OCI-LY3 (cell line): Measurements from ENCODE around the gene LACC1.

ENCODE experiments used
- H2AFZ ChIP-seq: fragments of 200-600, 300-600 bp; shearing (Covaris generic); 2 replicates; pipeline ENCODE4 v1.6.0; 2014; ENCODE audit warnings: antibody characterized with exemption, low read depth, low read length
- H3K27ac ChIP-seq: fragments of 200-600, 300-600 bp; sonication (generic); 2 replicates; pipeline ENCODE4 v1.5.1; 2014; ENCODE audit warnings: mild to moderate bottlenecking, low read length, moderate library complexity, mixed read lengths
- H3K27me3 ChIP-seq: fragments of 200-600, 300-600 bp; sonication (generic); 2 replicates; pipeline ENCODE4 v1.6.1; 2014; ENCODE audit warnings: low read depth, low read length, mixed read lengths
- H3K36me3 ChIP-seq: fragments of 200-600, 300-600 bp; sonication (generic); replicated peaks from 2 replicates; pipeline ENCODE3; 2014; ENCODE audit warnings: low read depth, low read length, mixed read lengths
- H3K4me1 ChIP-seq: fragments of 300-600, 200-600 bp; sonication (generic); 2 replicates; pipeline ENCODE4 v1.6.1; 2014; ENCODE audit warnings: low read length, mixed read lengths
- H3K4me2 ChIP-seq: fragments of 200-600, 300-600 bp; sonication (generic); 2 replicates; pipeline ENCODE4 v1.6.1; 2014; ENCODE audit warnings: low read length, mixed read lengths
- H3K4me3 ChIP-seq: fragments of 300-600, 200-600 bp; sonication (generic); 2 replicates; pipeline ENCODE4 v1.5.1; 2014; ENCODE audit warnings: antibody characterized with exemption, mild to moderate bottlenecking, low read length, moderate library complexity
- H3K79me2 ChIP-seq: fragments of 300-600, 200-600 bp; shearing (Covaris generic); 2 replicates; pipeline ENCODE4 v1.6.1; 2014; ENCODE audit warnings: mild to moderate bottlenecking, low read length, mixed read lengths
- H3K9ac ChIP-seq: fragments of 300-600, 200-600 bp; shearing (Covaris generic); 2 replicates; pipeline ENCODE4 v1.6.0; 2014; ENCODE audit warnings: mild to moderate bottlenecking, low read length, moderate library complexity
- H3K9me3 ChIP-seq: fragments of 200-600, 300-600 bp; shearing (Covaris generic); 2 replicates; pipeline ENCODE4 v1.6.1; 2014; ENCODE audit warnings: low read length, mixed read lengths; ENCODE audit not compliant: insufficient read depth
- H4K20me1 ChIP-seq: fragments of 200-600, 300-600 bp; sonication (generic); 2 replicates; pipeline ENCODE4 v1.6.1; 2016; ENCODE audit warnings: low read length, mixed read lengths; ENCODE audit not compliant: insufficient read depth
- EZH2phosphoT487 ChIP-seq: fragments of 200-600 bp; shearing (Covaris generic); IDR thresholded peaks from 2 replicates; pipeline ENCODE4 v1.6.1; 2018; ENCODE audit warnings: antibody characterized with exemption, mixed run types, low read depth
- TF ChIP-seq, protein P1 (sequence below): fragments of 200-600, 300-600 bp; sonication (generic); IDR thresholded peaks from 2 replicates; pipeline ENCODE4 v1.5.1; 2014; ENCODE audit warnings: antibody characterized with exemption, low read length, low read depth

Gene LACC1

DNA sequence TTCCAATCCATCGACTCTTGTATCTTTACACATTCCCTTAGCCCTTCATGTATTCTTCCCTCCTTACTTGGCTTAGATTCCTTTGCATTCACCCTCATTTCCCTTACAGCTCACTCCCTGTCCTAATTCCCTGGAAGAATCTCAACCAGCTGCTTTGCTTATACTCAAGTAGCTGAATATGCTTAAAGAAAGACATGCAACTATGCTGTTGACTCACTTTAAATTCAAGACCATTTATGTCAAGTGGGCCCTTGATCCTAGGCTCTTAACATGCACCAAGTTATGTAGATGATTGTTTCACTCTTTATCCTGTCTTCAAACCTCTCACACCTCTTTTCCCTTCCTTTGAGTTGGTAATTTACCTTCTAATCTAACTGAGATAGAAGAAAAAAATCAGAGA, 7.5 kb upstream of the LACC1 start:
- no peak for TF ChIP-seq EZH2phosphoT487
- TF ChIP-seq, protein P1, sequence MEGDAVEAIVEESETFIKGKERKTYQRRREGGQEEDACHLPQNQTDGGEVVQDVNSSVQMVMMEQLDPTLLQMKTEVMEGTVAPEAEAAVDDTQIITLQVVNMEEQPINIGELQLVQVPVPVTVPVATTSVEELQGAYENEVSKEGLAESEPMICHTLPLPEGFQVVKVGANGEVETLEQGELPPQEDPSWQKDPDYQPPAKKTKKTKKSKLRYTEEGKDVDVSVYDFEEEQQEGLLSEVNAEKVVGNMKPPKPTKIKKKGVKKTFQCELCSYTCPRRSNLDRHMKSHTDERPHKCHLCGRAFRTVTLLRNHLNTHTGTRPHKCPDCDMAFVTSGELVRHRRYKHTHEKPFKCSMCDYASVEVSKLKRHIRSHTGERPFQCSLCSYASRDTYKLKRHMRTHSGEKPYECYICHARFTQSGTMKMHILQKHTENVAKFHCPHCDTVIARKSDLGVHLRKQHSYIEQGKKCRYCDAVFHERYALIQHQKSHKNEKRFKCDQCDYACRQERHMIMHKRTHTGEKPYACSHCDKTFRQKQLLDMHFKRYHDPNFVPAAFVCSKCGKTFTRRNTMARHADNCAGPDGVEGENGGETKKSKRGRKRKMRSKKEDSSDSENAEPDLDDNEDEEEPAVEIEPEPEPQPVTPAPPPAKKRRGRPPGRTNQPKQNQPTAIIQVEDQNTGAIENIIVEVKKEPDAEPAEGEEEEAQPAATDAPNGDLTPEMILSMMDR, result no peak
- no peaks in the 10 kb centered on the region; the same call in 1 of the 2 replicates for H3K4me1 ChIP-seq
- no peaks in the 10 kb centered on the region for H3K9me3 ChIP-seq
- H3K4me3 ChIP-seq, result no peak overlapping the region
- no peaks in the 10 kb centered on the region for H4K20me1 ChIP-seq
- H3K36me3 ChIP-seq, result no peaks in the 10 kb centered on the region
- no peaks in the 10 kb centered on the region for H3K79me2 ChIP-seq
- no peak overlapping the region for H3K9ac ChIP-seq
- no peak overlapping the region for H2AFZ ChIP-seq
- no peaks in the 10 kb centered on the region for H3K27me3 ChIP-seq
- H3K27ac ChIP-seq, result no peak overlapping the region
- no peak overlapping the region for H3K4me2 ChIP-seq

DNA sequence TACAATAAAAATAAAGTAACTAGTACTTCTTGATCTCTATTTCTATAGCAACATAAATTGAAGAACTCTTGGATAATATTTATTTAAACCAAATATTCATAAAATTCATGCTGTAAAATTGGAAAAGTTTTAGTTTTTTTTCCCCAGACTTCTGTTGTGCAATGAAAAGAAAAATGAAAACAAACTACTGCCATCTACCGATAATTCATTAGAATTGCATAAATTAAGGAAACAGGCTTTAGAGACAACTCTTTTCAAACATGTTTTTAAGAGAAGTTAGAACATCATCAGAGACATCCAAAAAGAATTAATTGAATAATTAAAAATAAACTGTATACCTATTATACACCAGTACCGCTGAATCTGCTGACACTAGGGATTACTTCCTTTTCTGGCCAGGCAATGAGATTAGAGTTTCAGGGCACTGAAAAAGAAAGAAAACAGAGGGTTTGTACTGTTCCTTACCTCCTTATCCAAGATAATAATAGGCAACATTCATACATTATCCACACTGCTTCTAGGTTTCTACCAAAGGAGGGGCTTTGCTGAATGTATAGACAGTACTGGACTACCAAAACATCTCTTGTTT, 5.1 kb upstream of the LACC1 start:
- Histone ChIP-seq H3K36me3 (no peaks in the 10 kb centered on the region), H4K20me1 (no peaks in the 10 kb centered on the region), H3K27me3 (no peaks in the 10 kb centered on the region), H3K9me3 (no peaks in the 10 kb centered on the region), H3K4me1 (peaks cover 9% of the 10 kb centered on the region), H3K4me3 (no peak overlapping the region), H3K4me2 (no peak overlapping the region), H3K9ac (no peak overlapping the region), H3K79me2 (0 out of 2 replicates have a peak, but pooled peaks cover 6% of the 10 kb centered on the region), H3K27ac (no peak overlapping the region), H2AFZ (no peak overlapping the region)
- TF ChIP-seq, protein P1, result peak; percentile 65
- no peak for TF ChIP-seq EZH2phosphoT487

DNA sequence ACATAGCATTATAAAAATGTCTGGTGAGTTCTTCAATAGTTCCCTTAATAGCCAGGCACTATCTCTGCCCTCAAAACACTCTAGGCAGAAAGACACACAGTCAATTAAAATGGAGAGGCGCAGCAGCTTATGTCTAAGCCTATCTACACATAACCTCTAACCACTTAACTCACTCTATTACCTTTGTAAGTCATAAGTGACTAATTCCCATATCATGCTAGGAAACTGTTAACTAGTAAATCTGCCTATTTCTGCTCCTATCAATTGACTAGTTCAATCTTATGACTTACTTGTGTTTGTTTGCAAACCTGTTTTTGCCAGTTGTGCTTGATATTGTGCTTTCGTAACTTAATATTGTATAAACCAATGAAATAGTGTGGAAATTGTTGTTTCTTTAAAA, 3.3 kb upstream of the LACC1 start:
- Histone ChIP-seq H4K20me1 (no peaks in the 10 kb centered on the region), H3K27ac (no peak overlapping the region), H3K27me3 (no peaks in the 10 kb centered on the region; the same call in 1 of the 2 replicates), H3K4me2 (no peak overlapping the region), H3K9ac (no peak overlapping the region), H3K4me3 (no peak overlapping the region), H3K9me3 (no peaks in the 10 kb centered on the region), H2AFZ (no peak overlapping the region), H3K79me2 (0 out of 2 replicates have a peak, but pooled peaks cover 6% of the 10 kb centered on the region), H3K36me3 (no peaks in the 10 kb centered on the region), H3K4me1 (peaks cover 9% of the 10 kb centered on the region)
- TF ChIP-seq, protein P1, result no peak
- no peak for TF ChIP-seq EZH2phosphoT487

DNA sequence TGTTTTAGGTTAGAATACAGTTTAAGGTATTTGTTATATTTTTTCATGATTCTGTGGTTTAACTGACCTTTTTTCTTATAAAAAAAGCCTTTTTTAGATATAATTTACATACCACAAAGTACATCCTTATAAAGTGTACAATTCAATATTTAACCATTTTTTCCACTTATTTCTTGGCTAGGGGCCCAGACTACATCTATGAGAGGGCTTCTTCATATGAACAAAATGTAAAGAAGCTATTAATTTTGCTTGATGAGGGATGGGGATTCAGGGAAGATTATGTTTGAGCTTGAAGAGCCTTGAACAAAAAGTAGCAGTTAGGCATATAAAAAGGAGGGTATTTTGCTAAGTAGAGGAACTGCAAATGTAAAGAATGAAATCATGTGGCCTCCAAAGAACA, 2.4 kb upstream of the LACC1 start:
- Histone ChIP-seq H3K79me2 (0 out of 2 replicates have a peak, but pooled peaks cover 6% of the 10 kb centered on the region), H3K27me3 (no peaks in the 10 kb centered on the region; the same call in 1 of the 2 replicates), H2AFZ (no peak overlapping the region), H3K9ac (no peak overlapping the region), H3K4me3 (no peak overlapping the region), H3K36me3 (no peaks in the 10 kb centered on the region), H3K4me2 (no peak overlapping the region), H3K4me1 (peaks cover 9% of the 10 kb centered on the region), H3K27ac (no peak overlapping the region), H3K9me3 (no peaks in the 10 kb centered on the region), H4K20me1 (no peaks in the 10 kb centered on the region)
- TF ChIP-seq, protein P1, result no peak
- TF ChIP-seq EZH2phosphoT487, result no peak
